Measurements from ENCODE around the gene NR1H3.

Gene NR1H3

DNA sequence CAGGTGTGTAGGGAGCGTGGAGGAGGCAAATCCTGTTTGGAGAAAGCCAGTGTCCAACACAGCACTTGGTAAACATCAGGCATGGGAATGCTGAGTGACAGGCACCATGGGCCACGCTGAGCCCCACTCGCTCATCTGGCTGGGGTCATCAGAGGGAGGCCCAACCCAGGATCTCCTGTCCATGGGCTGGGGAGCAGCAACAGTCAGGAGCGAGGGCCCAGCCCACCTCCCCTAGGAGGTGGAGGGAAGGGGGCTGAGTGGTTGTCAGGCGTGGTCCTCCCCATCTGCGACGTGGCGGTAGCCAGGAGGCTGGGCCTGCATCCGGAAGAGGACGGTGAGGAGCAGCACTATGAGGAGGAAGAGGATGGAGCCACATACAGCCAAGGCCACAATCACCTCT lies 17.9 kb upstream of the NR1H3 start:
- Histone ChIP-seq H3K36me3 (ENCODE audit: insufficient read depth) (no peaks in the 10 kb centered on the region), H3K27ac (no peak overlapping the region), H4K20me1 (ENCODE audit: insufficient read depth) (no peaks in the 10 kb centered on the region), H3K27me3 (ENCODE audit: insufficient read depth, low read depth) (no peaks in the 10 kb centered on the region), H3K9ac (no peak overlapping the region), H3K4me1 (ENCODE audit: low read depth, poor library complexity, severe bottlenecking) (no peaks in the 10 kb centered on the region), H3K79me2 (ENCODE audit: insufficient read depth, low read depth) (no peaks in the 10 kb centered on the region), H2AFZ (ENCODE audit: low read depth) (no peak overlapping the region), H3K4me2 (no peak overlapping the region), H3K4me3 (IDR thresholded peaks at IDR 0.05; ENCODE audit: insufficient read depth, low read depth, low read length) (no peak overlapping the region)
- TF ChIP-seq, protein P1, sequence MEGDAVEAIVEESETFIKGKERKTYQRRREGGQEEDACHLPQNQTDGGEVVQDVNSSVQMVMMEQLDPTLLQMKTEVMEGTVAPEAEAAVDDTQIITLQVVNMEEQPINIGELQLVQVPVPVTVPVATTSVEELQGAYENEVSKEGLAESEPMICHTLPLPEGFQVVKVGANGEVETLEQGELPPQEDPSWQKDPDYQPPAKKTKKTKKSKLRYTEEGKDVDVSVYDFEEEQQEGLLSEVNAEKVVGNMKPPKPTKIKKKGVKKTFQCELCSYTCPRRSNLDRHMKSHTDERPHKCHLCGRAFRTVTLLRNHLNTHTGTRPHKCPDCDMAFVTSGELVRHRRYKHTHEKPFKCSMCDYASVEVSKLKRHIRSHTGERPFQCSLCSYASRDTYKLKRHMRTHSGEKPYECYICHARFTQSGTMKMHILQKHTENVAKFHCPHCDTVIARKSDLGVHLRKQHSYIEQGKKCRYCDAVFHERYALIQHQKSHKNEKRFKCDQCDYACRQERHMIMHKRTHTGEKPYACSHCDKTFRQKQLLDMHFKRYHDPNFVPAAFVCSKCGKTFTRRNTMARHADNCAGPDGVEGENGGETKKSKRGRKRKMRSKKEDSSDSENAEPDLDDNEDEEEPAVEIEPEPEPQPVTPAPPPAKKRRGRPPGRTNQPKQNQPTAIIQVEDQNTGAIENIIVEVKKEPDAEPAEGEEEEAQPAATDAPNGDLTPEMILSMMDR (conservative IDR thresholded peaks at IDR 0.05; ENCODE audit: low read depth, low read length): no peak

DNA sequence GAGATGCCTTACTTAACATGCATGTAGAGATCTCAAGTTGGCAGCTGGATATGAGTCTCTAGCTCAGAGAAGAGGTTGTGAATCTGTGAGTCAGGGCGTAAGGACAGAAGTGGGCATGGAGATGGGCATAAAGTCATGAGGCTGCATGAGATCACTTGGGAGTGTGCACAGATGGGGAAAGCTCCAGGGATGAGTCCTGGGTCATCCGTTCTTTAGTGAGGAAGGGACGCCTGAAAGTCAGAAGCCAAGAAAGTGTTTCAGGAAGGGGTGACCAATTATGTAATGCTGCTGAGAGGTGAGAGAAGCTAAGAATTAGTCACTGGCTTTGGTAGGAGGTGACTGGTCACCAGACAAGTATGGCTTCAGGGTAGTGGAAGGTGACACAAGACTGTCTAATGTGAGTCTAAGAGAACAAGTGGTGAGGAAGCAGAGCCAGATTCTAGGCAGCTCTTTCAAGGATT lies 15.9 kb upstream of the NR1H3 start:
- no peak overlapping the region for H3K4me2 ChIP-seq
- no peaks in the 10 kb centered on the region for H3K79me2 ChIP-seq (ENCODE audit: insufficient read depth, low read depth)
- H3K27ac ChIP-seq: no peak overlapping the region
- no peak overlapping the region for H2AFZ ChIP-seq (ENCODE audit: low read depth)
- no peak overlapping the region for H3K4me3 ChIP-seq (IDR thresholded peaks at IDR 0.05; ENCODE audit: insufficient read depth, low read depth, low read length)
- no peaks in the 10 kb centered on the region for H3K36me3 ChIP-seq (ENCODE audit: insufficient read depth)
- no peak overlapping the region for H3K9ac ChIP-seq
- H3K4me1 ChIP-seq (ENCODE audit: low read depth, poor library complexity, severe bottlenecking): peaks cover 6% of the 10 kb centered on the region
- H4K20me1 ChIP-seq (ENCODE audit: insufficient read depth): no peaks in the 10 kb centered on the region
- TF ChIP-seq, protein P1 (conservative IDR thresholded peaks at IDR 0.05; ENCODE audit: low read depth, low read length): no peak
- no peaks in the 10 kb centered on the region for H3K27me3 ChIP-seq (ENCODE audit: insufficient read depth, low read depth)

DNA sequence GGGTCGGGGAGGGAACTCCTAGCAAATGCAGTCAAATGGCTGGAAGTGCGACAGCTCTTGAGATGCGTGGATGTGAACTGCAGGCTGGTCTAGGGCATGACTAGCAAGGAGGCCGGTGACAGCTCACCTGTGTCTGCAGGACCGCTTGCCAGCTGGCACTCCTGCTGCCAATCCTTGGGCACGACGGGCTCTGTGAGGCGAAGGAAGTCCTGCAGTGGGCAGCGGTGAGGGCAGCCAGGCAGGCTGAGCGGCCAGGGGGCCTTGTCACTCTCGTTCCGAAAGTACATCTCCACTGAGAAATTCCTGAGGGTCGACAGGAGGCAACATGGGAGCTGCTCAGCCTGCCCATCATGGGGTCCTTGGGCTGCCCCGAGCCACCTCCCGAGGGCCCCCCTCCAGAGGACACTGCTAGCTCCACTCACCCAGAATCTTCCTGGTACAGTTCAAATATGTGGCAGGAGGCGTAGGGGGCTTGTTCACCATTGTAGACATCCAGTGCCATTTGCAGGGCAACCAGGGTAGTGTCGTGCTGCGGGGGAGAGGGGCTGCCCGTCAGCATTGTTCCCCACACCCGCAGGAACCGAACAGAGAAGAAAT lies 15.1 kb upstream of the NR1H3 start:
- H2AFZ ChIP-seq (ENCODE audit: low read depth): no peak overlapping the region
- no peaks in the 10 kb centered on the region for H3K36me3 ChIP-seq (ENCODE audit: insufficient read depth)
- H4K20me1 ChIP-seq (ENCODE audit: insufficient read depth): no peaks in the 10 kb centered on the region
- H3K4me3 ChIP-seq (IDR thresholded peaks at IDR 0.05; ENCODE audit: insufficient read depth, low read depth, low read length): no peak overlapping the region
- no peak overlapping the region for H3K4me2 ChIP-seq
- no peak overlapping the region for H3K9ac ChIP-seq
- no peak overlapping the region for H3K27ac ChIP-seq
- TF ChIP-seq, protein P1 (conservative IDR thresholded peaks at IDR 0.05; ENCODE audit: low read depth, low read length): no peak
- H3K27me3 ChIP-seq (ENCODE audit: insufficient read depth, low read depth): no peaks in the 10 kb centered on the region
- H3K4me1 ChIP-seq (ENCODE audit: low read depth, poor library complexity, severe bottlenecking): peaks cover 10% of the 10 kb centered on the region
- no peaks in the 10 kb centered on the region for H3K79me2 ChIP-seq (ENCODE audit: insufficient read depth, low read depth)

DNA sequence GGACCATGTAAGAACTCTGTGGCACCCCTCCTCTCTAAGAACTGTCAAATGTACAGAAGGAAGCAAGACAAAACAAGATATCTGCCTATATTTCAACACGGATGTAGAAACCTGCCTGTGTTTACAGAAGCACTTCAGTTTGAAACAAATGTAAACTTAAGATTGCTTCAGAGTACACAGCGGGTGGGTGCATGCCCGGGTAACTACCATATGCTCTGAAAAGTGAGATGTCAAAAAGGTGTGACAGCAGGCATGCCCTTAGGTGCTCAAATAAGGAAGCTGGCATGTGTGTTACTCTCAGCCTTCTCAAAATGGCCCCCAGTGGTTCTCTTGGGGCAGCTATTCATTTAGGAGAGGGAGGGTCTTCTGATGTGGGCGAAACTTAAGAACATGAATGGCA lies 14.3 kb upstream of the NR1H3 start:
- no peaks in the 10 kb centered on the region for H4K20me1 ChIP-seq (ENCODE audit: insufficient read depth)
- no peak overlapping the region for H3K4me3 ChIP-seq (IDR thresholded peaks at IDR 0.05; ENCODE audit: insufficient read depth, low read depth, low read length)
- H3K4me2 ChIP-seq: no peak overlapping the region
- no peaks in the 10 kb centered on the region for H3K36me3 ChIP-seq (ENCODE audit: insufficient read depth)
- no peak overlapping the region for H3K27ac ChIP-seq
- no peak overlapping the region for H2AFZ ChIP-seq (ENCODE audit: low read depth)
- H3K4me1 ChIP-seq (ENCODE audit: low read depth, poor library complexity, severe bottlenecking): peaks cover 14% of the 10 kb centered on the region
- H3K27me3 ChIP-seq (ENCODE audit: insufficient read depth, low read depth): no peaks in the 10 kb centered on the region
- H3K9ac ChIP-seq: no peak overlapping the region
- no peaks in the 10 kb centered on the region for H3K79me2 ChIP-seq (ENCODE audit: insufficient read depth, low read depth)
- TF ChIP-seq, protein P1 (conservative IDR thresholded peaks at IDR 0.05; ENCODE audit: low read depth, low read length): no peak
